ENCODE results near the gene KCNK15. TPM values are rescaled to one million over a fixed set of nuclear protein-coding genes. Genes with fewer than 3 reads are reported as not detected.

KCNK15 gene
- total and polyA plus RNA-seq, 4 experiments from 2014 or later: not detected

DNA sequence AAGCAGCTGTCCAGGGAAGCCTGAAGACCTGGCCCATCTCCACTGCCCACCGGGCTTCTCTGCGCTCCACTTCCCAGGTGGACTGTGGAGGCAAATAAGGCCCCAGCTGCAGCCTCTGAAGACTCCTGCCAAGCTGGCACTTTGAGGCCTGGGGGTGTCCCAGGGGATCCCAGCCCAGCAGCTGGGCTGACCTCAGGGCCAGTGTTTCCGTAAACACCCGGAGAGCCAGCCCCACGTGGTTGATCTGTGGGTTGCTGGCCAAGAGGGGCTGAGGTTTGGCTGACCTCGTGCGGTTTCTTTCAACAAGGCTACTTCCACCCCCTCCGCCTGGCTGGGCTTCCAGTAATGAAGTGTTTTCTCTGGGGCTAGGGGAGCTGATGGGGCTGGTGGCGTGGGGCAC lies 42.9 kb upstream of the KCNK15 start:
- ChIA-PET POLR2A (ENCODE audit: partially characterized antibody) (no interaction called here), CTCF (ENCODE audit: partially characterized antibody) (interaction anchor here (0.6 kb wide), 2 partner anchors 9 to 13 kb away, joined by 3 to 4 read pairs; partner anchors contain the start of gene CCN5)
- Mint-ChIP-seq H3K9me3 (no peaks in the 10 kb centered on the region), H3K27ac (no peak overlapping the region), H3K4me3 (no peak overlapping the region), H3K27me3 (peaks cover 2% of the 10 kb centered on the region in 2 donors), H3K4me1 (no peaks in the 10 kb centered on the region), H3K36me3 (no peaks in the 10 kb centered on the region)
- H3K4me3 ChIP-seq (ENCODE audit: low read length in 2 of 2): no peak overlapping the region
- no peak for DNase-seq
- H3K9me3 ChIP-seq (ENCODE audit: control insufficient read depth in 1 of 2, low read length in 2 of 2): no peaks in the 10 kb centered on the region
- H3K4me1 ChIP-seq (ENCODE audit: insufficient read depth, low read length): no peaks in the 10 kb centered on the region
- no peak overlapping the region for H3K27ac ChIP-seq (ENCODE audit: low read depth, low read length)
- no peaks in the 10 kb centered on the region for H3K36me3 ChIP-seq (ENCODE audit: insufficient read depth, low read length)
- intact Hi-C loops (cut with micrococcal nuclease): no loop called here
- peaks cover 5% of the 10 kb centered on the region for H3K27me3 ChIP-seq (ENCODE audit: insufficient read depth, low read length)

DNA sequence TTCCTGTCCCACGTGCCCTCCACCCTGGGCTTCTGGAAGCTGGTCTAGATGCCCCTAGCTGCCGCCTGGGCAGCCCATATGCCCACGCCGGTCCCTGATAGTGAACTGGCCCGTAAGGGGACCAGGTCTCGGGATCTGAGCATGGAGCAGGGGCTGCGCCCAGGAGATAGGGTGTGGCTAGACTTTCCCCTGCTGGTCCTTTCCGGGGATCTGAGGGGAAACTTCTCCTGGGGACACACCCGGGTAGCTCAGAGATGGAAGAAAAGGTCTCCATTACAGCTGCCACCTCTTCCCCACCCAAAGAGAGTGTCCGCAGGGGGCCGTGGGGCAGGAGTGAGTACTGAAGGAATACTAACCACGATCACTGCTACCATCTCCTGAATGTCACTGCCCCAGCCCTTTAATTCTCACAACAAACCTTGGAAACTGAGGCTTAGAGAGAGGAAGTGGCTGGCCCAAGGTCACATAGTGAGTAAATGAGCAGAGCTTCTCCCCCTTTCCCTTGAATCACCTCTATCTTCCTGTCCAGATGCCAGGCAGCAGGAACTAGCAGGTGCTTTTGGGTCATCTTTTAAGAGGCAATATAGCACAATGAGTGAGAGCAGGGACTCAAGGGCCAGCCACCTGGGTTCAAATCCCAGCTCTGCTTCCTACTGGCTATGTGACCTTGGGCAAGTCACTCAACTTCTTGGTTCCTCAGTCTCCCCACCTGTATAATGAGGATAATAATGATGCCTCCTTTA lies 42.3 kb upstream of the KCNK15 start:
- CTCF ChIA-PET (ENCODE audit: partially characterized antibody): interaction anchor here (0.6 kb wide), 2 partner anchors 9 to 12 kb away, joined by 3 to 4 read pairs; partner anchors contain the start of gene CCN5
- H3K4me1 ChIP-seq (ENCODE audit: insufficient read depth, low read length): no peaks in the 10 kb centered on the region
- H3K27ac Mint-ChIP-seq: no peak overlapping the region
- H3K9me3 Mint-ChIP-seq: no peaks in the 10 kb centered on the region
- DNase-seq: no peak
- no peaks in the 10 kb centered on the region for H3K4me1 Mint-ChIP-seq
- no peak overlapping the region for H3K27ac ChIP-seq (ENCODE audit: low read depth, low read length)
- H3K4me3 ChIP-seq (ENCODE audit: low read length in 2 of 2): no peak overlapping the region
- peaks cover 5% of the 10 kb centered on the region for H3K27me3 ChIP-seq (ENCODE audit: insufficient read depth, low read length)
- H3K36me3 ChIP-seq (ENCODE audit: insufficient read depth, low read length): no peaks in the 10 kb centered on the region
- H3K36me3 Mint-ChIP-seq: no peaks in the 10 kb centered on the region
- H3K4me3 Mint-ChIP-seq: no peak overlapping the region
- intact Hi-C loops (cut with micrococcal nuclease): no loop called here
- no peaks in the 10 kb centered on the region for H3K9me3 ChIP-seq (ENCODE audit: control insufficient read depth in 1 of 2, low read length in 2 of 2)
- POLR2A ChIA-PET (ENCODE audit: partially characterized antibody): no interaction called here
- H3K27me3 Mint-ChIP-seq: peaks cover 2% of the 10 kb centered on the region in 2 donors

DNA sequence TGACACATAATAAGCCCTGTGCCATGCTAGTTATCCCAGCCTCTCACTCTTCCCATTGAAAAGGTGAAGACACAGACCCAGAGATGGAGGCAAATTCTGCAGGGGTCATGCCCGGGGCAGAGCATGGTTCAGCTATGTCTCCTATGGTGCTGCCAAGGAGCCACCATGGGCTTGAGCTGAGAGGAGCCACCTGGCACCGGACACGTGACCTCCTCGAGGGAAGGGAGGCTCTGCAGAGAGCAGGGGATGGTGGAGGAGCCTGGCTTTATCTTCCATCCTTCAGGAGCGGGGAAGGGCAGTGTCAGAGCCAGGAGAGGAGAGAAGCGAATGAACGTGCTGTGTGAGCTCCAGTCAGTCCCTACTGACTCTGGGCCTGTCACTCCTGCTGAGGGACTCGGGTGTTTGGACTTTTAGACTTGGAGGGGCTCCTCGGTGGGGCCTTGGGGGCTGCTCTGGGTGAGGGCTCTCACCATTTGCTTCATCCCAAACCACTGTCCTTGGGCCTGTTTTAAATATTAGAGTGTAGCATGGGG lies 41.6 kb upstream of the KCNK15 start:
- Mint-ChIP-seq H3K4me1 (no peaks in the 10 kb centered on the region), H3K27ac (no peak overlapping the region), H3K4me3 (no peak overlapping the region), H3K36me3 (no peaks in the 10 kb centered on the region), H3K9me3 (no peaks in the 10 kb centered on the region), H3K27me3 (peaks cover 2% of the 10 kb centered on the region in 2 donors)
- ChIA-PET POLR2A (ENCODE audit: partially characterized antibody) (no interaction called here), CTCF (ENCODE audit: partially characterized antibody) (no interaction called here)
- Histone ChIP-seq H3K27ac (ENCODE audit: low read depth, low read length) (no peak overlapping the region), H3K4me3 (ENCODE audit: low read length in 2 of 2) (no peak overlapping the region), H3K4me1 (ENCODE audit: insufficient read depth, low read length) (no peaks in the 10 kb centered on the region), H3K36me3 (ENCODE audit: insufficient read depth, low read length) (no peaks in the 10 kb centered on the region), H3K9me3 (ENCODE audit: control insufficient read depth in 1 of 2, low read length in 2 of 2) (no peaks in the 10 kb centered on the region), H3K27me3 (ENCODE audit: insufficient read depth, low read length) (peaks cover 5% of the 10 kb centered on the region)
- intact Hi-C loops (cut with micrococcal nuclease): no loop called here
- DNase-seq: no peak

DNA sequence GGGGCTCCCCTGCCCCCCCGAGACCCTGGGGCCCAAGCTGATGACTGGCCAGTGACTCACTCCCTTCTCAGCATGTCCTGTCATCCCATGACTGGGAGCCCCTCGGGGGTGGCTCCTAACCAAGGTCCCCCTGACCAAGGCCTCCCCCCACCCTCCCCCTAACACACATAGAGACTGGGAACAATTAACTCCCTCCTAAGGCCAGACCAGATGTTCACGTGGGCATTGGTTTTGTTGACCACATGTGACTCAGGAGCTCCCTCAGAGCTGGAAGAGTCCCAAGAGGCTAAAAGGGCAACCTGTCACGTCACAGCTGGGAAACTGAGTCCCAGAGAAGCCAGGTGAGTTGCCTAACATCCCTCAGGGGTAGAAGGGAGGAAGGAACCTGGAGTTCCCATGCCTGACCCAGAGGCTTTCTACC lies 41.1 kb upstream of the KCNK15 start:
- peaks cover 5% of the 10 kb centered on the region for H3K27me3 ChIP-seq (ENCODE audit: insufficient read depth, low read length)
- intact Hi-C loops (cut with micrococcal nuclease): no loop called here
- no peaks in the 10 kb centered on the region for H3K36me3 Mint-ChIP-seq
- H3K27ac ChIP-seq (ENCODE audit: low read depth, low read length): no peak overlapping the region
- ChIA-PET POLR2A (ENCODE audit: partially characterized antibody) (no interaction called here), CTCF (ENCODE audit: partially characterized antibody) (no interaction called here)
- no peak overlapping the region for H3K27ac Mint-ChIP-seq
- H3K4me3 ChIP-seq (ENCODE audit: low read length in 2 of 2): no peak overlapping the region
- H3K9me3 Mint-ChIP-seq: no peaks in the 10 kb centered on the region
- H3K36me3 ChIP-seq (ENCODE audit: insufficient read depth, low read length): no peaks in the 10 kb centered on the region
- H3K4me1 Mint-ChIP-seq: no peaks in the 10 kb centered on the region
- DNase-seq: no peak
- no peak overlapping the region for H3K4me3 Mint-ChIP-seq
- peaks cover 2% of the 10 kb centered on the region in 2 donors for H3K27me3 Mint-ChIP-seq
- H3K9me3 ChIP-seq (ENCODE audit: control insufficient read depth in 1 of 2, low read length in 2 of 2): no peaks in the 10 kb centered on the region
- no peaks in the 10 kb centered on the region for H3K4me1 ChIP-seq (ENCODE audit: insufficient read depth, low read length)

DNA sequence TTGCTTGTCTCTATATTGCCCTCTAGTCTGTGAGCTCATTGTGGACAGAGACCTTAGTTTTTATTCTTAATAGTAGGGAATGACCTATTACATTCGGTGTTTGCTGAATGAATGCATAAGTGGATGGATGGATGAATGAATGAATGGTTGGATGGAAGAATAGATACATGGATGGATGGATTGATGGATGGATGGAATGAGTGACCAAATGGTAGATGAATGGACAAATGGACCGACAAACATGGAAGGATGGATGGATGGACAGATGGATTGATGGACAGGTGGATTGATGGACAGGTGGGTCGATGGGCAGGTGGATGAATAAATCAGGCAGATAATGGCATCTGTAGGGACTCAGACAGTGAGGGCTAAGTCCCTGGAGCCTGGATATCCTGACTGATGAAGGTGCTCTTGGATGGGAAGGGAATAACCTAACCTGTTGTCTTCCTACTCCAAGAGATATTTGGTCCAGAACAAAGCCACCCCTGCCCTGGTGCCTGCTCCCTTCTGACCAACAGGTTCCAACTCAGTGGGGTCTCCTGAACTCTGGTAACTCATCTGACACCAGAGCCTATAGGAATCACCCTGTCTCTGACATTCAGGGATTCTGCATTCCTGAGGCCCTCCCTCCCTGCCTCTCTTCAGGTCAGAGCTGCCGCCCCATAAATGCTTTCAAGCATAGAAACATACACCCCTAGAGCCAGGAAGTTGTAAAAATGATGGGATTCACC lies 40.1 kb upstream of the KCNK15 start:
- ChIA-PET CTCF (ENCODE audit: partially characterized antibody) (no interaction called here), POLR2A (ENCODE audit: partially characterized antibody) (no interaction called here)
- H3K36me3 ChIP-seq (ENCODE audit: insufficient read depth, low read length): no peaks in the 10 kb centered on the region
- Mint-ChIP-seq H3K9me3 (no peaks in the 10 kb centered on the region), H3K4me3 (no peak overlapping the region), H3K4me1 (no peaks in the 10 kb centered on the region), H3K27me3 (peaks cover 2 to 3% of the 10 kb centered on the region in 2 donors), H3K27ac (no peak overlapping the region), H3K36me3 (no peaks in the 10 kb centered on the region)
- DNase-seq: no peak
- H3K27me3 ChIP-seq (ENCODE audit: insufficient read depth, low read length): peaks cover 5% of the 10 kb centered on the region
- H3K4me1 ChIP-seq (ENCODE audit: insufficient read depth, low read length): no peaks in the 10 kb centered on the region
- H3K27ac ChIP-seq (ENCODE audit: low read depth, low read length): no peak overlapping the region
- intact Hi-C loops (cut with micrococcal nuclease): no loop called here
- no peaks in the 10 kb centered on the region for H3K9me3 ChIP-seq (ENCODE audit: control insufficient read depth in 1 of 2, low read length in 2 of 2)
- H3K4me3 ChIP-seq (ENCODE audit: low read length in 2 of 2): no peak overlapping the region

DNA sequence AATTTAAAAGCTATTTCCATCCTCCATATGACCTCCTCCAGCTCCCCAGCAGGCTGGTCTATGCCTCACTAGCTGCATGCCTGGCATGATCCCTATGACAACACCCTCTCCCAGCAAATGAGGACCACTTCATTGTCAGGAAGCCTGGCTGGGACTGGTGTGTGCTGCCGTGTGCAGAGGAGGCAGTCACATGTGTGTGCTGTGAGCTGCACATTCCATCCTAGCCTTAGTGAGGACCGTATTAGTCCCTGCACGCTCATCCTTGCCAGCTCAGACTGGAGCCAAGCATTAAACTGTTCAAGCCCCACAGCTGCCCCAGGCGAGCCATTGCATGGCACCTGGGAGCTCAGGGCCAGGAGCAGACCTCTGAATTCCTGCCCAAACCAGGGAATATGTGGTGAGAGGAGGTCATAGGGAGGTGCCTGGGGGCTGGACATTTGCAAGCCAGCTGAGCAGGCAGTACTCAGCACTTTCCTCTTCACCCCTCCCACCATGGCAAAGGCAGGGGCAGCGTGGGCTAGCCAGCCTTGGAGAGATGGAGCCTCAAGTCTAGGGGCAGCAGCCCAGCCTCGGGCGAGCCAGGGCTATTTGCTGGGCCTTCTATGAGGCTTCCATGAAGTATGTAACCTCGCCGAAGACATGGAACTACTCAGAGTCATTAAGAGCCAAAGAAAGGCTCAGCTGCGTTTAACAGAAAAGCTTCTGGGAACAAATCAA lies 39.2 kb upstream of the KCNK15 start:
- intact Hi-C loops (cut with micrococcal nuclease): no loop called here
- Mint-ChIP-seq H3K27me3 (peaks cover 2 to 4% of the 10 kb centered on the region in 2 donors), H3K4me1 (no peaks in the 10 kb centered on the region), H3K36me3 (no peaks in the 10 kb centered on the region), H3K4me3 (no peak overlapping the region), H3K27ac (no peak overlapping the region), H3K9me3 (no peaks in the 10 kb centered on the region)
- Histone ChIP-seq H3K36me3 (ENCODE audit: insufficient read depth, low read length) (no peaks in the 10 kb centered on the region), H3K27ac (ENCODE audit: low read depth, low read length) (no peak overlapping the region), H3K4me3 (ENCODE audit: low read length in 2 of 2) (no peak overlapping the region), H3K9me3 (ENCODE audit: control insufficient read depth in 1 of 2, low read length in 2 of 2) (no peaks in the 10 kb centered on the region), H3K27me3 (ENCODE audit: insufficient read depth, low read length) (peaks cover under 1% of the 10 kb centered on the region), H3K4me1 (ENCODE audit: insufficient read depth, low read length) (no peaks in the 10 kb centered on the region)
- ChIA-PET POLR2A (ENCODE audit: partially characterized antibody) (no interaction called here), CTCF (ENCODE audit: partially characterized antibody) (no interaction called here)
- DNase-seq: no peak

DNA sequence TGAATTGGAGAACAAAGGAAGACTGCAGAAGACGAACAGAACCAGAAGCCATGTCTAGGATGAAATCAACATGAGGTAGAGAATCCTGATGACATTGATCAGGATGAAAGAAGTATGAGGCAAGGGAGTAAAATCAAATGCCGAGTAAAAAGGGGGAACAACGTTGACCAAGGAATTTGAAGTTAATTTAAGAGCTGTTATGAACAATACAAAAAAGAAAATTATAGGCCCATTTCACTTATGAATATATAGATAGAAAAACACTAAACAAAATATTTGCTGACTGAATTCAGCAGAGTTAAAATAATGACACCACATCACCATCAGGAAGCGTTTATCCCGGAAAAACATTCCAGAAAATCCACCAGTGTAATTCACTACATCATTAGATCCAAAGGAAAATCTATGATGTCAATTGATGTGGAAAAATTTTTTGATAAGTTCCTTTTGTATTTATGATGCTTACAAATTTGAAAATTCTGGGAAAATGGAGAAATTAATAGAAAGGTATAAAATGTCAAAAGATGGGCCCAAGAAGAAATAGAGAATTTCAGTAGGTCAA lies 38.6 kb upstream of the KCNK15 start:
- peaks cover 4 to 6% of the 10 kb centered on the region in 2 donors for H3K27me3 Mint-ChIP-seq
- ChIA-PET CTCF (ENCODE audit: partially characterized antibody) (no interaction called here), POLR2A (ENCODE audit: partially characterized antibody) (no interaction called here)

More for the DNA sequence above, 38.6 kb upstream of the KCNK15 start:
- no peak for DNase-seq
- no peaks in the 10 kb centered on the region for H3K36me3 ChIP-seq (ENCODE audit: insufficient read depth, low read length)
- Mint-ChIP-seq H3K27ac (no peak overlapping the region), H3K36me3 (no peaks in the 10 kb centered on the region), H3K4me3 (no peak overlapping the region), H3K9me3 (no peaks in the 10 kb centered on the region), H3K4me1 (no peaks in the 10 kb centered on the region)
- no peak overlapping the region for H3K27ac ChIP-seq (ENCODE audit: low read depth, low read length)
- intact Hi-C loops (cut with micrococcal nuclease): no loop called here
- H3K4me3 ChIP-seq (ENCODE audit: low read length in 2 of 2): no peak overlapping the region
- H3K4me1 ChIP-seq (ENCODE audit: insufficient read depth, low read length): no peaks in the 10 kb centered on the region
- H3K9me3 ChIP-seq (ENCODE audit: control insufficient read depth in 1 of 2, low read length in 2 of 2): no peaks in the 10 kb centered on the region
- H3K27me3 ChIP-seq (ENCODE audit: insufficient read depth, low read length): no peaks in the 10 kb centered on the region
